HG02678 (cell line): ENCODE data around the gene NUP62CL.
A peak's percentile ranks its signal among the peaks of the same experiment; 100 is the strongest.
"Not testable (repeated sequence)": the region's sequence is repeated elsewhere in the genome, so short reads cannot be mapped to it uniquely, and the experiment has no call there.

Experiments used
- ATAC-seq: cut with Tn5 transposase; IDR thresholded peaks from one replicate; pipeline ENCODE4 v1.9.1; 2021; ENCODE audit warnings: mild to moderate bottlenecking, moderate library complexity; ENCODE audit not compliant: unreplicated experiment

Gene NUP62CL, protein sequence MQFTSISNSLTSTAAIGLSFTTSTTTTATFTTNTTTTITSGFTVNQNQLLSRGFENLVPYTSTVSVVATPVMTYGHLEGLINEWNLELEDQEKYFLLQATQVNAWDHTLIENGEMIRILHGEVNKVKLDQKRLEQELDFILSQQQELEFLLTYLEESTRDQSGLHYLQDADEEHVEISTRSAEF

DNA sequence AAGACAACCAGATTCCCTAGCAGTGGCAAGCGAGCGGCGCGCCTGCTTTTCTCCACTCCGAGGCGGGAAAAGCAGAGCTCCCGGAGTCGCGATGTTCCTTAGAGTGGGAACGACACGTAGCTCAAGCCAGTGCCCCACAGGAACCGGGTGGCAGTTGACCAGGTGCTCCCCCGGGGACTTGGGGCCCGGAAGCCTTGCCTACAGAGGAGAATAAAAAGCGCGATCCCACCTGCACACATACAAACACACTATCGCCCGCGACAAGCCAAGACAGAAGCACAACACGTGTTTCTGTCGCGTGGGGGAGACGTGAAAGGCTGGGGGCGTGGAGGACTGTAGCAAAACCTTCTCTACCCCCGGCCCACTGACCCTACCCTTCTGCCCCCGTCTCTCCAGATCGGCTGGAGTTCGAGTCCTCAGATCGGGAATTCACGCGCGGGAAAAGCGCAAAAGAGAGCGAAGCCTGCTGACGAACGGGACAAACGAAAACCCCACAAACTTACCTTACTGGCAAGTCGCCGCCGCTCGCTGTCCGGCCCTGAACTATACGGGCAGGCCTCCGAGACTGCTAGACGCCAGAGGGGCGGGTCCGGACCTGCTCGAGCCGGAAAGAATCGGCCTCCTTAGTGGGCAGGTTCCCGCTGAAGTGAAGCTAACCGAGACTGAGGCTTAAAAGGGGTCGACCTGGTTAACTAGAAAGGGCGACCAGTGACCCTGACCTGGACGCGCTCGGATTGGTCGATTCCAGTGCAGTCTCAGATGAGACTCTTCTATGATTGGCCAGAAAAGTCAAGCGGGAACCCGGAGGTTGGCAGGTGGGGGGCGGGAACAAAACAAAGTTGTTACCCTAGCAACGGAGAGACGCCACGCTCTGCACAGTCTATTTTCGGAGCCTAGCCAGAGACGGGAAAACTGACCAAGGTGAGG lies at the start of gene NUP62CL, which contains the start of gene DNAAF6:
Gene NUP62CL (minus strand): TSS at position 664 of the 927 bp plus-strand sequence. CDS start 31,287 bp downstream, outside the sequence.
Gene DNAAF6 (plus strand): TSS at position 842 of the 927 bp plus-strand sequence. CDS start 6,265 bp downstream, outside the sequence.
- ATAC-seq: peak; percentile 97

DNA sequence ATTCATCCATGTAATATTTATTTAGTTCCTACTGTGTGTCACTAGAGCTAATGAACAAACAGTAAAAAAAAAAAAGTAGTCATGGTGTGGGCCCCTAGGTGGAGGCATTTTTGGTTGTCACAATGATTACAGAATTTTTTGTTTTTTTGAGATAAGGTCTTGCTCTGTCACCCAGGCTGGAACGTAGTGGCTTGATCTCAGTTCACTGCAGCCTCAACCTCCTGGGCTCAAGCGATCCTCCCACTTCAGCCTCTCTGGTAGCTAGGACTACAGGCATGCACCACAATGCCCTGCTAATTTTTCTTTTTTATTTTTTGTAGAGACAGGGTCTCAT lies 22.2 kb upstream of the NUP62CL start:
- no peak for ATAC-seq

DNA sequence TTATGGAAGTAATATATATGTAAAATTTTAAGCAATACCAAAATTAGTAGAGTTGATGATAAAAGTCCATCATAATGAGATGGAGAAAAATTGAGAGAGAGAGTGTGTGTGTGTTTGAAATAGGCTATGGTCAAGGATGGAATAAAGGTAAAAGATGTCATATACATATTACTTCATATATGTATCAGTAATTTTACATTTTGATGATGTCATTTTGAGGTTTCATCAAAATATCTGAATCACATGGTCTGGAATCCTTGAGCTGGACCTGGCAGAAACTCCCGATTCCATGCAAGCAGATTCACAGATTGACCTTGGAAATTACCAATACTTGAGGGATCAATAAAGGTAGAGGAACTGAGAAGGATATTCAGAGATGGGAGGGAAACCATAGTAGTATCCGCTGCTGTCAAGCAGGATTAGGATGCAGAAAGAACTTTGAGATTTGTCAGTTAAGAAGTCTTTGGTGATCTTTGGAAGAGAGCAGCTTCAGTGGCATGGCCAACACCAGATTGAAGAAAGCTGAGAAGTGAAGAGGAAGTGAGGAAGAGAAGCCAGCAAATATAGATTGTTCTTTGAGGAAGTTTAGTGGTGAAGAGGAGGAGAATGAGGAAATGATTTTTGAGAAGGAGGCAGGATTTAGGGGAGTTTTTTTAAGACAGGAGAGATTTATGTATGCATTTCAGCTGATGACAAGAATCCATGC lies 21.7 kb upstream of the NUP62CL start:
- no peak for ATAC-seq

DNA sequence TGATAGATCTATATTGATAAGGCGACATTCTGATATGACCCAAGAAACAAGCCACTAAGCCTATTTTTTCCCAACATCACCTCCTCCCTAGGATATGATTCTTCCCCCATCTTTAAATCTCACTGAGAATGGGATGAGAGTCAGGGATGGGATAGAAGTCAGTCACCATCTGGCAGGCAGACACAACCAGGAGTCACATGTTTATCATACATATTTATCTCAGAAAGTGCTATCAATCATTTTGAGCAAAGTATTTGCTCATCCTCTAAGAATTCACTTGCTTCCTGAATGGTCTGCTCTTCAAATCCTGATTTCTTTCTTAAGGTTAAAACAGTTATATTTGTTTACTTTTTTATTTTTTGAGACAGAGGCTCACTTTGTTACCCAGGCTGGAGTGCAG lies 20.5 kb upstream of the NUP62CL start:
- ATAC-seq: no peak

DNA sequence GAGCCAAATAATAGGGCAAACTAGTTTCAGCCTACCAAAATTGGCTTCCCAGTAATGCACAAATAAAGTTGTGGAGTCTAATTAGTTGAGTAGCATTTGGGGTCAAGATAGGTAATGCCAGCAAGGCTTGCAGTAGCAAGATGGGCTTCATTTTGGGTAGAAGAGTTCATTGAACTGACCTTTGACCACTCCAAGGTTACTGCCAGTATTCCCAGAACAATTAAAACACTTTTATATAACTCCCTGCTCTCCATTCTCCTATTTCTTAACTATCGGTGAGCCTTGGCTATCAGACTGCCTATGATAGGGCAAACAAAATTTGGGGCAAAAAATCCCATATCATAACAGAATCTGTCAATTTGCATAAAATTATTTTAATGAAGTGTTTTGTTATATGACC lies 7.2 kb upstream of the NUP62CL start:
- no peak for ATAC-seq

DNA sequence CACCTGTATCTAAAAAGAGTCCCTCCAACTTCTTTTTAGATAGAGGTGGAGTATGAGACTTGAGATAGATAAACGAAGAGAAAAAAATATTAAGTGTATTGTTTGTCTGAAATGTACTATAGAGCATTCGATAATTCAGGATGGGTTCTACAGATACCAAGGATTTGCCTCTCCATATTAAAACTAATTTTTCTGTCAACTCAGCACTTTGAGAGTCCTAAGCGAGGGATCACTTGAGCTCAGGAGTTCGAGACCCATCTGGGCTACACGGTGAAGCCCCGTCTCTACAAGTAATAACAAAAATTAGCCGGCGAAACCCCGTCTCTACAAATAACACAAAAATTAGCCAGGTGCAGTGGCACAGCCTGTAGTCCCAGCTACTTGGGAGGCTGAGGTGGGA lies 1.7 kb upstream of the NUP62CL start:
- no peak for ATAC-seq

DNA sequence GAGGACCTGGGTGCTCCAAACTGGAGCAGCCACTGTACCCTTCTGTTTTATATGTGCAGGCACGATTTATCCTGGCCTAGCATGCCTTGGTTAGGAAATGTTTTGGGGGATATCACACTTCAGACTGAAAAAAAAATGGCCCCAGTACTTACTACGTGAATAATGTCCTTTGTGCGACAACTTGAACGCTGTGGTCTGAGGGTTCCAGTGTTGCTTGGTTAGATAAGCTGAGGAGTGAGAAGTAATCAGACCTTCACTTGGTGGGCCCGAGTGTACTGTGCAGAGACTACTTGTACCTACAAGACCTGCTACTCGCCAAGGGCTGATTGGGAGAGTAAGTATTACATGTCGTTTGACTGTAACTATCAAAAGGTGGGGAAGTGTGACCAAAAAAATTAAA lies 856 bp upstream of the NUP62CL start:
- ATAC-seq: no peak

DNA sequence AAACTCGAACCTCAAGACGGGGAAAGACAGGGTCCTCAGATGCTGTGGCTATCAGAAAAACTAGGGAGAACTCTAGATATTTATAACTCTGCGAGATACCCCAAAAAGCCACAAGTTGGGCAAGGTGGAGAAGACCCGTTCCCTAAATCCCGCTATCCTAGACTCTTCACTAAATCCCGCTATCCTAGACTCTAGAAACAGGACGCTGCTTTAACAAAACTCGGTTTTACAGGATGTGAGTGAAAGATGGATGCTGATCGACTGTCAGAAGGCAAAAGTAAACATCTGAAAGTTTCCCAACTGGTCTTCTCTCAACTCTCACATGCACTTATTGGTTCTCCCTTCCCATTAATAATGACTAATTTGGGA lies 448 bp upstream of the NUP62CL start:
- no peak for ATAC-seq

DNA sequence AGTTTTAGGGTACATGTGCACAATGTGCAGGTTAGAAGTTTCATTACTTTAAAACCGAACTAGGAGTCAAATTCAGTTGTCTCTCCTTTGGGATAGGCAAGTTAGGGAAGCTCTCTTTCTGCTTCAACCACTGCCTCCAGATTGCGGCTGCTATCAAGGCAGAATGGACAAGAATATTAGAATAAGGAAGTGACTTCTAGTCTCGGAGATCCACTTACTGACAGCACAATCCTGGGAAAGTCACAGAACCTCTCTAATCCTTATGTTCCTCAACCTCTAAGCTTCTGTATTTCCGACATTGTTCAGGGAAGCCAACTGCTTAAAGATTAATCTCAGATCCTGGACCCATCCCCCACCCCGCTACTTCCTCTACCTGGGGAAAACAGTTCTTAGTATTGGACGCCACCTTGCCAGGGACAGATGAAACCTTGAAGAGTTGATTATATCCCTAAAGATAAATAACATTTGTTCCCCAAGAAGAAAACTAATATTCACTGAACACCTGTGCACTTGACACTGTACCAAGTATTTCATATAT lies 2.1 kb downstream of the NUP62CL start:
- no peak for ATAC-seq

DNA sequence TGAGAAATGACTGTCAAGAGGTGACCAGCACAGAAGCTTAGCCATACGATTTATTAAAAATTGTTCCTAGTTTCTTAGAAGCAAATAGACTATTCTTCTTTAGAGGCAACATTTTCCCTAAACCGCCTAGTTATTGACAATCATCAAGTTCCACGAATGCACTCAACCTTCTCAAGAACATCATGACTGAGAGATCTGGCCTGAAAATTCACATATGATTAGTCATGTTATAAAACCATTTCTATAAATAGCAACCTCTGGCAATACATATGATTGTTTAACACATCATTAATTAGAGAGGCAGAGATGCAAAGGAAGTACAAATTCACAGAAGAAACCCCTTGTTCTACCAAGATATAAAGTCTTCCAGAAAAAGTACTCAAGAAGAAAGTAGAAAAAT lies 6.7 kb downstream of the NUP62CL start:
- no peak for ATAC-seq

DNA sequence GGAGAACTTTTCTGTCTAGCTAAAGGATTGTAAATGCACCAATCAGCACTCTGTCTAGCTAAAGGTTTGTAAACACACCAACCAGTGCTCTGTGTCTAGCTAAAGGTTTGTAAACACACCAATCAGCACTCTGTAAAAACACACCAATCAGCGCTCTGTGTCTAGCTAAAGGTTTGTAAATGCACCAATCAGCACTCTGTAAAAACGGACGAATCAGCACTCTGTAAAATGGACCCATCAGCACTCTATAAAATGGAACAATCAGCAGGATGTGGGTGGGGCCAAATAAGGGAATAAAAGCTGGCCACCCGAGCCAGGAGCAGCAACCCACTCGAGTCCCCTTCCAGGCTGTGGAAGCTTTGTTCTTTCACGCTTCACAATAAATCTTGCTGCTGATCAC lies 8.2 kb downstream of the NUP62CL start:
- ATAC-seq: not testable (repeated sequence)

DNA sequence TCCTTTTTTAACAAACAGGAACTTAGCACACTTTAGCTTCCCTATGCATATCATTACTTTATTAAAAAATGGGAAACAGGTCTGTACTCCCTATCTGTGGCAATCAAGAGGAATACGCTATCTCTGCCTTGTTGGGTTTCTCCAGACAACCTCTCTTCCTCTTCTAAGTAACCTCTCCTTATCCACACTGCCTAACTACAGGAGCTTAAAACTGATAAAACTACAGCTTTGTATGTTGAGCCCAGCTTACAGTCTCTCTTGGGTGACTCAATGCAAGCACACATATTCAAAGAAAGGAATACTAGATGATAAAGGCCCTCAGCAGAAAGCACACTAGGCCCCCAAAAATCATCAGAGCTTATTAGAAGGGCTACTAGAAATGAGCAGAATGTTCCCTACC lies 8.9 kb downstream of the NUP62CL start:
- no peak for ATAC-seq

DNA sequence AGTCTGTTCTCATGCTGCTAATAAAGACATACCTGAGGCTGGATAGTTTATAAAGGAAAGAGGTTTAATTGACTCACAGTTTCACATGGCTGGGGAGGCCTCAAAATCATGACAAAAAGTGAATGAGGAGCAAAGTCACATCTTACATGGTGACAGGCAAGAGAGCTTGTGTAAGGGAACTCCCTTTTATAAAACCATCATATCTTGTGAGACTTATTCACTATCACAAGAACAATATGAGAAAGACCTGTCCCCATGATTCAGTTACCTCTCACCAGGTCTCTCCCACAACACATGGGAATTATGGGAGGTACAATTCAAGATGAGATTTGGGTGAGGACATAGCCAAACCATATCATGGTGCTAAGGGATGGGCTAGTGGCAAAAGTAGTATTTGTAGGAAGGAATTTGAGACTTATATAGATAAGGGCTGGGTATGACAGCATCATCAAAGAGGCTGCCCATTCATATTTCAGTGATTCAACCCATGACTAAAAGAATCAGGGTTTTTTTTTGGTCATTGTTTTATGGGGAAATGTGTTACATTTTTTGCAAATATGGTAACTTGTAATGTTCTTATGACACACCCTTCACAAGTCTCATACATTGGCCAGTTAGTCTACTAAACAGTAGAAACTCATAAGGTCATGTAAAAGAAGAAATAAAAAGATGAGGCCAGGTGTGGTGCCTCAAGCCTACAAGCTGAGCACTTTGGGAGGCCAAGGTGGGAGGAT lies 34.7 kb downstream of the NUP62CL start:
- ATAC-seq: no peak

DNA sequence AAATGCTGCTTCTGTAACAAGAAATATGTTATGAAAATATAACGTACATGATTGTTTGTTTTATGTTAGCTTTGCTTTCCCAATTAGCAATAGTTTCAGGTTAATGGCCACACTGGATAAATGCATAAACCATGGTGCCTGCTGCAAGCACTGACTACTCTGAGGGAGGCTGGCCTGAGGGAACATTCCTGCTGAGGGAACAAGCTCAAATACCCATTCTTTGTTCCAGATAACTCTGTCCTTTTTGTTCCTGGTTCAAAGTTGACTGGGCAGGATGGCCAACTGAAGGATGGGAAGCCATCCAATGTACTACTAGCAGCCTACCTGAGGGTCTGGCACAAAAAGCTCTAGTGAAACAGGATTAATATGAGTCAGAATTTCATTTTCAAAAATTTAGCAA lies 37.5 kb downstream of the NUP62CL start:
- ATAC-seq: no peak

DNA sequence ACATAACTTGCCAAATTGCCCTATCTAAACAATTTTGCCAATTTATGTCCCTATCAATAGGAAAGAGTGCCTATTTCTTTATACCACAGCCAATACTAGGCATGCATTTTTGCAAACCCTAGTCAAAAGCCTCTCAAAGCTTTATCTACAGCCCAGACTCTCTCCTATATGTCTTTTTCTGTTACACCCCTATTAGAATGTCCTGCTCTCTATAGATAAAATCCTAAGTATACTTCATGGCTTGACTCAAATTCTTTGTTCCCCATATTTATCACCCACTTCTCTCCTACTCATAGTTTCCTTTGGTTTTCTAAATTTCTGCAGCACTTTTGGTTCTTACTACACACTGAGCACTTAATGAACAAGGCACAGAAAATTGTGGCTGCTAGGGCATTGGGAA lies 38.0 kb downstream of the NUP62CL start:
- ATAC-seq: no peak

DNA sequence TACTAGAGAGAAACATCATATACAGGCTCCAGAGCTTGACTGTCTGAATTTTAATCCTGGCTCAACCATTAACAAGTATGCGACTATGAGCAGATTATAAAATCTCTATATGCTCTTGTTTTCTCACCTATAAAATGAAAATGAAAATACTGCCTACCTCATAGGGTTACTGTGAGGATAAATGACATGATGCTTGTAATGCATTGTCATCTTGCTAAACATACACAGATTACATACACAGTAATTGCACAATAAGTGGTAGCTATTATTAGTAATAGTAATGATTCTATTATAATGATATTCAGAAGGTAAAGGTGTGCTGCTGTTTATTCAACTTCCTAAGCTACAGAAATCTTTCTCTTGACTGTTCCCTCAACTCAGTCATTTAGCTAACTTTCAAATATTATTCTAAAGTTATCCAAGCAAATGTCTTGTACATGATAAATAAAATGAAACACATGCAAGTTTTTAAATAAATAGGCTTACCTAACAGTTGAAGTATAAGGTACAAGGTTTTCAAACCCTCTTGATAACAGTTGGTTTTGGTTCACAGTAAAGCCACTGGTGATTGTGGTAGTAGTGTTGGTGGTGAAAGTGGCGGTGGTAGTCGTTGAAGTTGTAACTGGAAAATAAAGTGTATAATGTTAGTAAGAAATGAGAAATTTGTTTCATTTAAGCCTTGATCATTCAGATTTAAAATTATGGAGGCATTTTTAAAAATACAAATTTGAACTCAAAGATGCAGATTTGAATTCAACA lies 38.9 kb downstream of the NUP62CL start:
- no peak for ATAC-seq

DNA sequence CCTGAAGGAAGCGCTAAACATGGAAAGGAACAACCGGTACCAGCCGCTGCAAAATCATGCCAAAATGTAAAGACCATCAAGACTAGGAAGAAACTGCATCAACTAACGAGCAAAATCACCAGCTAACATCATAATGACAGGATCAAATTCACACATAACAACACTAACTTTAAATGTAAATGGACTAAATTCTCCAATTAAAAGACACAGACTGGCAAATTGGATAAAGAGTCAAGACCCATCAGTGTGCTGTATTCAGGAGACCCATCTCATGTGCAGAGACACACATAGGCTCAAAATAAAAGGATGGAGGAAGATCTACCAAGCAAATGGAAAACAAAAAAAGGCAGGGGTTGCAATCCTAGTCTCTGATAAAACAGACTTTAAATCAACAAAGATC lies 48.6 kb downstream of the NUP62CL start:
- ATAC-seq: not testable (repeated sequence)

DNA sequence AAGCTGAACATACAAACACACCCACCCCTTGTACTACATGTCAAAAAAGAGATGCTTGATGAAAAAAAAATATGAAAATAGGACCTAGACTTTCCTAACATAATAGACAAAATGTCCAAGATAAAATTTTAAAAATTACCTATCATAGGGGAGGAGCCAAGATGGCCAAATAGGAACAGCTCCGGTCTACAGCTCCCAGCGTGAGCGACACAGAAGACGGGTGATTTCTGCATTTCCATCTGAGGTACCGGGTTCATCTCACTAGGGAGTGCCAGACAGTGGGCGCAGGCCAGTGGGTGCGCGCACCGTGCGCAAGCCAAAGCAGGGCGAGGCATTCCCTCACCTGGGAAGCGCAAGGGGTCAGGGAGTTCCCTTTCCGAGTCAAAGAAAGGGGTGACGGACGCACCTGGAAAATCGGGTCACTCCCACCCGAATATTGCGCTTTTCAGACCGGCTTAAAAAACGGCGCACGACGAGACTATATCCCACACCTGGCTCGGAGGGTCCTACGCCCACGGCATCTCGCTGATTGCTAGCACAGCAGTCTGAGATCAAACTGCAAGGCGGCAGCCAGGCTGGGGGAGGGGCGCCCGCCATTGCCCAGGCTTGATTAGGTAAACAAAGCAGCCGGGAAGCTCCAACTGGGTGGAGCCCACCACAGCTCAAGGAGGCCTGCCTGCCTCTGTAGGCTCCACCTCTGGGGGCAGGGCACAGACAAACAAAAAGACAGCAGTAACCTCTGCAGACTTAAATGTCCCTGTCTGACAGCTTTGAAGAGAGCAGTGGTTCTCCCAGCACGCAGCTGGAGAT lies 50.4 kb downstream of the NUP62CL start:
- ATAC-seq: not testable (repeated sequence)
